ENCODE measurements around the gene ERGIC2.

ERGIC2 gene, protein sequence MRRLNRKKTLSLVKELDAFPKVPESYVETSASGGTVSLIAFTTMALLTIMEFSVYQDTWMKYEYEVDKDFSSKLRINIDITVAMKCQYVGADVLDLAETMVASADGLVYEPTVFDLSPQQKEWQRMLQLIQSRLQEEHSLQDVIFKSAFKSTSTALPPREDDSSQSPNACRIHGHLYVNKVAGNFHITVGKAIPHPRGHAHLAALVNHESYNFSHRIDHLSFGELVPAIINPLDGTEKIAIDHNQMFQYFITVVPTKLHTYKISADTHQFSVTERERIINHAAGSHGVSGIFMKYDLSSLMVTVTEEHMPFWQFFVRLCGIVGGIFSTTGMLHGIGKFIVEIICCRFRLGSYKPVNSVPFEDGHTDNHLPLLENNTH

DNA sequence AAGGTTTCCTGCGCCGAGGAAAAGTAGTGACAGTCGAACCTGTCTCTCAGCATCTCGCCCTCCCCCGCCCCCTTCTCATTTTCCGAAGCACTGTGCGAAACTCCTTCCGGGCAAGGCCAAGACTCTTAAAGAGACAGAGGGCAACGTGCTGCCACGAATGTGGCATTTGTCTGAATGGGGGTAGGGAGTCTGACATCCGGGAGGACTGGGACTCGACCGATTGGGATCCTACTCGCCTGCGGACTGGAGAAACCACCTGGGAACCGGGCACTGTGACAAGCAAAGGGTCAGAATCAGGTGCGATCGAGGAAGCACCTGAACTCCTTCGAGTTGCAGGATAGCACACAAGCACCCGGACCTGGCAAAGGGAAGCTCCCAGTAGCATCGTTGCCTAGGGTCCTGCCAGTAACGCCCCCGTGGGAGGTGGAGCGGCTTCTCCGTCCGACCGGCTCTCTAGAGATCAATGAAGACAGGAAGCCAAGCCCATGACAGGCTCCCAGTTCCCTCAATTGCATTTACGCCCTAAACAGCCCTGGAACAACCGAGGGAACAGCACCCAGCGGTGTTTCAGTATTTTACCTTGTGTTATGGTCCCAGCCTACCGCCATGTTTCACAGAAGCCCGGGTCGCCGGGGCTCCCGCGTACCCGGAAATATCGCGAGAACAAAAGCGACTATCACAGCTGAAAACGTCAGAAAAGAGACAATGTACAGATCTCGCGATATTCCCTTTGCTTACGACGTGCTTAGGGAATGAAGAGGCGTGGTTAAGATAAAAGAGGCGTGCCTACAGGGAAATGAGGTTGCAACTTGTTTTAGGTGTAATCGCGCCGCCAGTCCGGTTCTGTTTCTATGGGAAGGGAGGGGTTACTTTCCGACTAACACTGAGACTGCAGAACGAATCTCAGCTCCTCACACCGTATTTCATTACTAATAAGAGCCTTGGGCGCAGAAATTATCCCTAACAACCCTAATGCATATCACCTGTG, at the start of gene ERGIC2:
TSS of gene ERGIC2 (minus strand) at position 637 of the 988 bp plus-strand sequence. CDS start 9,539 bp downstream, outside the sequence.
- TF ChIP-seq ISL1 (CRISPR knock-in tag; IDR thresholded peaks at IDR 0.05) (no peak), ZFP3 (CRISPR knock-in tag; IDR thresholded peaks at IDR 0.05) (0 out of 2 replicates have a peak, but pooled peaks have one; percentile 31), OSR1 (CRISPR knock-in tag; IDR thresholded peaks at IDR 0.05) (no peak)
- ATAC-seq, result peak; percentile 97

DNA sequence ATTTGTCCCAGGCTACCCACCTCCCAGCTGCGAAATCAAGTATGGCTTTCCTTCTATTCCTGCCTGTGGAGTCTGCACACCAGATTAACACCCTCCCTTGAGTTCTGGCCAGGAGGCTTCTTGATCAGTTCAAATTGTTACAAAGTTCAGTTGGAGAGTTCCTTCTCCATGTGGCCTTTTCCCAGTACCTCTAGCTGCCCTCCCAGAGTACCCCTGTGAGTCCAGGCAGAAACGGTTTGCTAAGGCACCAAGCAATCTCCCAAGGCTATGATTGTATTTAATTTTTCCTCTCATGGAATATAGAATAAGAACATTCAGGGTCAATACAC, 49.7 kb upstream of the ERGIC2 start:
- no peak for ATAC-seq
- TF ChIP-seq BACH2 (CRISPR knock-in tag; IDR thresholded peaks at IDR 0.05; ENCODE audit: borderline replicate concordance) (no peak), TCF4 (CRISPR knock-in tag; IDR thresholded peaks at IDR 0.05; ENCODE audit: borderline replicate concordance) (no peak), TOX (CRISPR knock-in tag; IDR thresholded peaks at IDR 0.05; ENCODE audit: borderline replicate concordance) (no peak), ARNTL (CRISPR knock-in tag; IDR thresholded peaks at IDR 0.05; ENCODE audit: borderline replicate concordance, low read depth) (no peak), OSR1 (CRISPR knock-in tag; IDR thresholded peaks at IDR 0.05) (no peak)

DNA sequence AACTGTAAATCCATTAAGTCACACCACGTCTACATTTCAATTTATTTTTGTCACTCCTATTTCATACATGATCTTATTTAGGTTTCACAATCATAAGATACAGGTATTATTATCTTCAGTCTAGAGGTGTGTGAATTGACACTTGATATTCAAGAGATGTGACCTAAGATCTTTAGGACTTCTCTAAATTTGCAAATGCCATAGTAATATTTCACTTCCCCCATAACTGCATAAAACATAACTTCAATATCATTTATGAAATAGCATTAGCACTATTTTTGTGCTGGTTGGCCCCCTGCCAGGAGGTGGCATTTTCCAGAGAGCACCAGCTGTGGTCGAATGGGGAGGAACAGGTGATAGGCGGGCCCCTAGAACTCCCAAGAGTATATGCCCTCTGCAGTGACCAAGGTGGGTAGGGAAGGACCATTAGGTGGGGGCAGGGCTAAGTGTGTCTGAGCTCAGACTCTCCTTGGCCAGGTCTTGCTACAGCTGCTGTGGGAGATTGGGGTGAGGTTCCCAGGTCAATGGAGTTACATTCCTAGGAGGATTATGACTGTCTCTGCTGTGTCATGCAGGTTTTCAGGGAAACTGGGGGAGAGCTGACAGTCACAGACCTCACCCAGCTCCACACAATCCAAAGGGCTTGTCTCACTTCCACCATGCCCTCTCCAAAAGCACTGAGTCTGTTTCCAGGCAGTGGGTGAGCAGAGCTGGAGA, 49.2 kb upstream of the ERGIC2 start:
- TF ChIP-seq, protein P1, sequence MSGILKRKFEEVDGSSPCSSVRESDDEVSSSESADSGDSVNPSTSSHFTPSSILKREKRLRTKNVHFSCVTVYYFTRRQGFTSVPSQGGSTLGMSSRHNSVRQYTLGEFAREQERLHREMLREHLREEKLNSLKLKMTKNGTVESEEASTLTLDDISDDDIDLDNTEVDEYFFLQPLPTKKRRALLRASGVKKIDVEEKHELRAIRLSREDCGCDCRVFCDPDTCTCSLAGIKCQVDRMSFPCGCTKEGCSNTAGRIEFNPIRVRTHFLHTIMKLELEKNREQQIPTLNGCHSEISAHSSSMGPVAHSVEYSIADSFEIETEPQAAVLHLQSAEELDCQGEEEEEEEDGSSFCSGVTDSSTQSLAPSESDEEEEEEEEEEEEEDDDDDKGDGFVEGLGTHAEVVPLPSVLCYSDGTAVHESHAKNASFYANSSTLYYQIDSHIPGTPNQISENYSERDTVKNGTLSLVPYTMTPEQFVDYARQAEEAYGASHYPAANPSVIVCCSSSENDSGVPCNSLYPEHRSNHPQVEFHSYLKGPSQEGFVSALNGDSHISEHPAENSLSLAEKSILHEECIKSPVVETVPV (CRISPR knock-in tag; IDR thresholded peaks at IDR 0.05), result no peak
- TF ChIP-seq ARNTL (CRISPR knock-in tag; IDR thresholded peaks at IDR 0.05; ENCODE audit: borderline replicate concordance, low read depth) (no peak), OSR1 (CRISPR knock-in tag; IDR thresholded peaks at IDR 0.05) (no peak), ISL1 (CRISPR knock-in tag; IDR thresholded peaks at IDR 0.05) (no peak), ZFP3 (CRISPR knock-in tag; IDR thresholded peaks at IDR 0.05) (no peak), GLIS3 (CRISPR knock-in tag; IDR thresholded peaks at IDR 0.05) (no peak), ZNF565 (CRISPR knock-in tag; conservative IDR thresholded peaks at IDR 0.05; ENCODE audit: low read depth) (no peak)
- TF ChIP-seq, protein P2, sequence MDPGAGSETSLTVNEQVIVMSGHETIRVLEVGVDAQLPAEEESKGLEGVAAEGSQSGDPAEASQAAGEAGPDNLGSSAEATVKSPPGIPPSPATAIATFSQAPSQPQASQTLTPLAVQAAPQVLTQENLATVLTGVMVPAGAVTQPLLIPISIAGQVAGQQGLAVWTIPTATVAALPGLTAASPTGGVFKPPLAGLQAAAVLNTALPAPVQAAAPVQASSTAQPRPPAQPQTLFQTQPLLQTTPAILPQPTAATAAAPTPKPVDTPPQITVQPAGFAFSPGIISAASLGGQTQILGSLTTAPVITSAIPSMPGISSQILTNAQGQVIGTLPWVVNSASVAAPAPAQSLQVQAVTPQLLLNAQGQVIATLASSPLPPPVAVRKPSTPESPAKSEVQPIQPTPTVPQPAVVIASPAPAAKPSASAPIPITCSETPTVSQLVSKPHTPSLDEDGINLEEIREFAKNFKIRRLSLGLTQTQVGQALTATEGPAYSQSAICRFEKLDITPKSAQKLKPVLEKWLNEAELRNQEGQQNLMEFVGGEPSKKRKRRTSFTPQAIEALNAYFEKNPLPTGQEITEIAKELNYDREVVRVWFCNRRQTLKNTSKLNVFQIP (CRISPR knock-in tag; IDR thresholded peaks at IDR 0.05; ENCODE audit: borderline replicate concordance, low read depth), result no peak
- TF ChIP-seq, protein P3, sequence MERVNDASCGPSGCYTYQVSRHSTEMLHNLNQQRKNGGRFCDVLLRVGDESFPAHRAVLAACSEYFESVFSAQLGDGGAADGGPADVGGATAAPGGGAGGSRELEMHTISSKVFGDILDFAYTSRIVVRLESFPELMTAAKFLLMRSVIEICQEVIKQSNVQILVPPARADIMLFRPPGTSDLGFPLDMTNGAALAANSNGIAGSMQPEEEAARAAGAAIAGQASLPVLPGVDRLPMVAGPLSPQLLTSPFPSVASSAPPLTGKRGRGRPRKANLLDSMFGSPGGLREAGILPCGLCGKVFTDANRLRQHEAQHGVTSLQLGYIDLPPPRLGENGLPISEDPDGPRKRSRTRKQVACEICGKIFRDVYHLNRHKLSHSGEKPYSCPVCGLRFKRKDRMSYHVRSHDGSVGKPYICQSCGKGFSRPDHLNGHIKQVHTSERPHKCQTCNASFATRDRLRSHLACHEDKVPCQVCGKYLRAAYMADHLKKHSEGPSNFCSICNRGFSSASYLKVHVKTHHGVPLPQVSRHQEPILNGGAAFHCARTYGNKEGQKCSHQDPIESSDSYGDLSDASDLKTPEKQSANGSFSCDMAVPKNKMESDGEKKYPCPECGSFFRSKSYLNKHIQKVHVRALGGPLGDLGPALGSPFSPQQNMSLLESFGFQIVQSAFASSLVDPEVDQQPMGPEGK (CRISPR knock-in tag; IDR thresholded peaks at IDR 0.05; ENCODE audit: borderline replicate concordance), result no peak
- ATAC-seq, result no peak

DNA sequence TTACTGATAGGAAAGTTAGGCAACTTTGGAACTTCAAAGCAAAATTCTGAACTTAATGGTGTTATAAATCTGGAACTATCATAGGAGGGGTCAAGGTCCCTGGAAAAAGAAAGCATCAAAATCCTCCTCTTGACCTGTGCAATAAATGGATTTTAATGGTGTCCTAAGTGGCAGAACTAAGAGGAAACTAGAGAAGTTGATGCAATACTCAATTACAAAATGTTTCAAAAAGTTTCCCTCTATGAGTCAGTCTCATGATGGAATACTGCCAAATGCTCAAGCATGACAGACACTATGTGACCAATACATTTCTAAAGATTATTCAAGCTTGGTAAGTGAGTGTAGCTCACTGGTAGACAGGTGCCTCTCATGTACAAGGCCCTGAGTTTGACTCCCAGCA, 47.7 kb upstream of the ERGIC2 start:
- no peak for ATAC-seq
- TF ChIP-seq ISL1 (CRISPR knock-in tag; IDR thresholded peaks at IDR 0.05) (peak; percentile 61), CSDC2 (CRISPR knock-in tag; IDR thresholded peaks at IDR 0.05) (no peak)
- TF ChIP-seq, protein P1 (CRISPR knock-in tag; IDR thresholded peaks at IDR 0.05), result no peak

DNA sequence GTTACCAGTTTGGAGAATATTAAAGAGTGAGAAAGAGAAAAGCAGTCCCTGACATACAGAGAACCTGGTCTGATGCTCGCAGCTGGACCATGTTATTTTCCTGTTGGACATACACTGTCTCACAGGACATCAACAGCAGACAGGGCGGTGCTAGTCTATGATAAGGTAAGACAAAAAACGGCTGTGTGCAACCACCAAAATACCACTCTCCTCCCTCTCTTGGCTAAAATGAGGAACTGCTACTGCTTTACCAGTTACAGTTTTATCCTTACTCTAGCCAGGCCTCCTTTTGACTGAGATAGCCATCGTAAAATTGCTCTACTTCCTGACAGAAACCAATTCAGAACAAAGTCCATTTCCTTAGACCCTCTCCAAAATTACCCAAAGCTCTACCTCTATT, 47.0 kb upstream of the ERGIC2 start:
- ATAC-seq, result 0 out of 3 replicates have a peak, but pooled peaks have one; percentile 20
- no peak for TF ChIP-seq ZNF565 (CRISPR knock-in tag; conservative IDR thresholded peaks at IDR 0.05; ENCODE audit: low read depth)
- TF ChIP-seq, protein P4, sequence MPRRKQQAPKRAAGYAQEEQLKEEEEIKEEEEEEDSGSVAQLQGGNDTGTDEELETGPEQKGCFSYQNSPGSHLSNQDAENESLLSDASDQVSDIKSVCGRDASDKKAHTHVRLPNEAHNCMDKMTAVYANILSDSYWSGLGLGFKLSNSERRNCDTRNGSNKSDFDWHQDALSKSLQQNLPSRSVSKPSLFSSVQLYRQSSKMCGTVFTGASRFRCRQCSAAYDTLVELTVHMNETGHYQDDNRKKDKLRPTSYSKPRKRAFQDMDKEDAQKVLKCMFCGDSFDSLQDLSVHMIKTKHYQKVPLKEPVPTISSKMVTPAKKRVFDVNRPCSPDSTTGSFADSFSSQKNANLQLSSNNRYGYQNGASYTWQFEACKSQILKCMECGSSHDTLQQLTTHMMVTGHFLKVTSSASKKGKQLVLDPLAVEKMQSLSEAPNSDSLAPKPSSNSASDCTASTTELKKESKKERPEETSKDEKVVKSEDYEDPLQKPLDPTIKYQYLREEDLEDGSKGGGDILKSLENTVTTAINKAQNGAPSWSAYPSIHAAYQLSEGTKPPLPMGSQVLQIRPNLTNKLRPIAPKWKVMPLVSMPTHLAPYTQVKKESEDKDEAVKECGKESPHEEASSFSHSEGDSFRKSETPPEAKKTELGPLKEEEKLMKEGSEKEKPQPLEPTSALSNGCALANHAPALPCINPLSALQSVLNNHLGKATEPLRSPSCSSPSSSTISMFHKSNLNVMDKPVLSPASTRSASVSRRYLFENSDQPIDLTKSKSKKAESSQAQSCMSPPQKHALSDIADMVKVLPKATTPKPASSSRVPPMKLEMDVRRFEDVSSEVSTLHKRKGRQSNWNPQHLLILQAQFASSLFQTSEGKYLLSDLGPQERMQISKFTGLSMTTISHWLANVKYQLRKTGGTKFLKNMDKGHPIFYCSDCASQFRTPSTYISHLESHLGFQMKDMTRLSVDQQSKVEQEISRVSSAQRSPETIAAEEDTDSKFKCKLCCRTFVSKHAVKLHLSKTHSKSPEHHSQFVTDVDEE (CRISPR knock-in tag; IDR thresholded peaks at IDR 0.05), result no peak
- TF ChIP-seq GLIS3 (CRISPR knock-in tag; IDR thresholded peaks at IDR 0.05), result no peak
- TF ChIP-seq, protein P5, sequence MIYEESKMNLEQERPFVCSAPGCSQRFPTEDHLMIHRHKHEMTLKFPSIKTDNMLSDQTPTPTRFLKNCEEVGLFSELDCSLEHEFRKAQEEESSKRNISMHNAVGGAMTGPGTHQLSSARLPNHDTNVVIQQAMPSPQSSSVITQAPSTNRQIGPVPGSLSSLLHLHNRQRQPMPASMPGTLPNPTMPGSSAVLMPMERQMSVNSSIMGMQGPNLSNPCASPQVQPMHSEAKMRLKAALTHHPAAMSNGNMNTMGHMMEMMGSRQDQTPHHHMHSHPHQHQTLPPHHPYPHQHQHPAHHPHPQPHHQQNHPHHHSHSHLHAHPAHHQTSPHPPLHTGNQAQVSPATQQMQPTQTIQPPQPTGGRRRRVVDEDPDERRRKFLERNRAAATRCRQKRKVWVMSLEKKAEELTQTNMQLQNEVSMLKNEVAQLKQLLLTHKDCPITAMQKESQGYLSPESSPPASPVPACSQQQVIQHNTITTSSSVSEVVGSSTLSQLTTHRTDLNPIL (CRISPR knock-in tag; IDR thresholded peaks at IDR 0.05; ENCODE audit: low read depth), result no peak
- TF ChIP-seq, protein P1 (CRISPR knock-in tag; IDR thresholded peaks at IDR 0.05), result no peak
- TF ChIP-seq ZC3H10 (CRISPR knock-in tag; IDR thresholded peaks at IDR 0.05), result no peak
